CD1c-positive myeloid dendritic cell (primary cell): ENCODE measurements around the gene ZNF223.

ENCODE experiments used
- DNase-seq: peaks from one replicate; pipeline ENCODE4 v3.0.0-alpha.2; 2016; ENCODE audit errors: extremely low spot score

The ZNF223 gene

DNA sequence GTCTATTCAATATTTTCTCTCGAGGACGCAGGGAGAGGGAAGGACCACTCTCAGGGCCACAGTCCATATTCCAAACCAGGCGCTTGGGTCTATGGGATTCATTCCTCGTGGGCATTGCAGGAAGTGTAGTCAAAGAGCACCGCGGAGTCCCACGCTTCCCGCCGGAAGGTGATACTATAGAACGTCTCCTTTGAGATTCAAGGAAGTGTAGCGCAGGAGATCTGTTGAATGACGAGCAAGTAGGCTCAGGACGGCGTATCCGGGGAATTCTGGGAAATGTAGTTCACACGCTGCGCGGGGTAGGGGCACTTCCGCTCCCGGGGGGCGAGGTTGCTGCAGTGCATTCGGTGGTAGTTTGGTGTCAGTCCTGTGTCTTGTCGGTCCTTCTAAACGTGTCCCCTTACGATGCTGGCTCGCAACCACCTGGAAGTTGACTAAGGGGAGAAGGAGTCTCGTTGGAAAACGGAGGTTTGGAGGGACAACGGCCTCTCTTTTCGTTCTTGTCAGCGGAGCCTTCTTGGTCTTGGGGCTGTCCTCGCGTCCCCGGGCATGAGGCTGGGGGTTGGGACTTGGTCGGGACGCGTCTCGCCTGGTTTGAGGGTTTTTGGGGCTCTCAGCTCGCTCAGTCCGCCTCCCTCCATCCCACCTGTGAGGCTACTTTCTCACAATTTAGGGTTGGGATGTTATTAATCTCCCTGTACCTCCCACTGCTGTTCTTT lies 20.1 kb downstream of the ZNF223 start, which contains the start of gene ZNF284:
TSS of gene ZNF284 (plus strand) at position 336 of the 719 bp plus-strand sequence. CDS start 4,231 bp downstream, outside the sequence.
- peak; percentile 94 for DNase-seq

DNA sequence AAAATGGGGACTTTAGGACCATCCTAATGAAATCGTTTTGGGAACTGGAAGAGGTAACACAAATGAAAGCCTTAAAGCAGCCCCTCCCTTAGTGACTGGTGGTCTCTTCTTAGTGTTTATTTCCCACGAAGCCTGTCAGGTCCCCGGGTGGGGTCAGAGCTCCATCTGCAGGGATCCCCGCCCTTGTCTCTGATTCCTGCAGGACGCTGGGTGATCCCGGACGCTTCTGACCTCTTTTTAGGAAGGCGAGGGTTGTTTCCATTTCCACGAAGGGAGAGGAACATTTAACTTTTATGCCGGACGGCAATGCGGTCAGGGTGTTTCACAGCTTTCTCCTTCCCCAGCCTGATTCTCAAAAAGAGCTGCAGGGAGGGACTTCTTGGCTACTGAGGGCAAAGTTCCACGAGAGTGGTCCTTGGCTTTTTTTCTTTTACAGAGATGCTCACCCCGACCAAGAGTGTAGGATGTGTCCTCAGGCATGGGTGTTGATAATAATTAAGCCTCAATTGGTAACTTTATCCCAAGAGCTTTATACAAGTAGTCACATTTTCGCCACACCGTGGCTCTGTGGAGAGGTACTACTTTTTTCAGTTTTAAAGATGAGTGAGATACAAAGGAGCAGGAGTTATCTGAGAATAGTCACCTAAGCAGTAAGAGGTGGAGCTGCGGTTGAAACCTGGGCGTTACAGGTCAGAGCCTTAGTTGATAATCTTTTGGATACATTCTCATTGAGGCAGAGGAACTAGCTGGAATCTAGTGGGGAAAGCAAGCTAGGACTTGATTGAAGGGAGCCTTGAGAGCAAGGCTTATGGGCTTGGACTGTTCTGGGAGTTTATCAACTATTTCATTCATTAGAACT lies 20.9 kb downstream of the ZNF223 start:
- no peak for DNase-seq

DNA sequence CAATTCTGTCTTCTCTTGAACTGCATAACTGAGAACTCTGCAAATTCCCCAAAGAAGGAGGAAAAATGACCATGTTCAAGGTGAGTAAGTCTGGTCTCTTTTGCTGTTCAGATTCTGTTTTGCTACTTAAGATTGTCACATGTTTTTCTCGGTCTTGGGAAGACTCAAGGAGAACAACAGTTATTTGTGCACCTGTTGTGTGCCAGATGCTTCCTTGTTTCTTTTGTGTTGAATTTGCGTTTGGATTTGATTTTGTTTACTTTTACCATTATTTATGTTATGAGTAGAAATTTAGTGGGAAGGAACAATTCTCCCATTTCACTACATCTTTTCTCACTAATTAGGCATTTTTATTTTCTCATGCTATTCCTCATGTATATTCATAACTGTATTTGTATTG lies 24.5 kb downstream of the ZNF223 start:
- DNase-seq = no peak

DNA sequence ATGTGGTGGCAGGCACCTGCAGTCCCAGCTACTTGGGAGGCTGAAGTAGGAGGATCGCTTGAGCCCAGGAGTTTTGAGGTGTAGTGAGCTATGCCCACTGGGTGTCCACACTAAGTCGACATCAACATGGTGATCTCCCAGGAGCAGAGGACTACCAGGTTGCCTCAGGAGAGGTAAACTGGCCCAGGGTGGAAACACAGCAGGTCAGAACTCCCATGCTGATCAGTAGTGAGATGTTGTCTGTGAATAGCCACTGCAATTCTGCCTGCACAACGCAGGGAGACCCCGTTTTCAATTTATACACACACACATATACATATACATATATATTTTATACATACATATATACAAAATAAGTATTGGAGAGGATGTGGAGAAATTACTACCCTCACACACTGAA lies 40.3 kb downstream of the ZNF223 start:
- no peak for DNase-seq

DNA sequence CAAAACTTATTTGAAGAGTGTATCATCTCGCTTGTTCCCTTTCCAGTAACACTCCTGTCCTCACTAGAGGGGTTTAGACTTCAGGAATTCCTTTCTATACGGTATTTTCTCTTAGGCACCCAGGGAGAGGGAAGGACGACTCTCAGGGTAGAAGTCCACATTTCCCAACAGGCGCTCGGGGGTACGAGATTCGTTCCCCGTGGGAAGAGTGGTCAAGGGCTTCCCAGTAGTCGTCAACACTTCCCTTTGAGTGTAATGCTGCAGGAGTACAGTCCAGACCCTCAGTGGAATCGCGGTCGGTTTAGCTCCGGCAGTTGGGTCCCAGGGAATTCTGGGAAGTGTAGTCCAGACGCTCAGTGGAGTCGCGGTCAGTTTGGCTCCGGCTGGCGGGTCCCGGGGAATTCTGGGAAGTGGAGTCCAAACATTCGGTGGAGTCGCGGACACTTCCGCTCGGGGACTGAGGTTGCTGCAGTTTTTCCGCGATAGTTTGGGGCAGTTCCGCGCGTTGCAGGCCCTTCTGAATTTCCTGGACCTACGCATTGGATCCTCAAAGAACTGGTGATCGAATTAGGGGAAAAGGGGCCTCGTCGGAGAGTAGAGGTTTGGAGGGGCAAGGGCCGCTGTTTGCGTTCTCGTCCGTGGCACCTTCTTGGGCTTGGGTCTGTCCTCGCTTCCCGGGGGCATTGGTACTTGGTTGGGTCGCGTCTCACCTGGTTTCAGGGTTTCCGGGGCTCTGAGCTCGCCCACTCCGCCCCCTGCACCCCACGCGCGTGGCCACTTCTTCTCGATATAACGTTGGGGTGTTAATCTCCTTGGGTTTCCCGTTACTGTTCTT lies 42.3 kb downstream of the ZNF223 start, which contains the start of gene ZNF224:
TSS of gene ZNF224 (plus strand) at position 431 of the 835 bp plus-strand sequence. CDS start 3,513 bp downstream, outside the sequence.
- peak; percentile 94 for DNase-seq

DNA sequence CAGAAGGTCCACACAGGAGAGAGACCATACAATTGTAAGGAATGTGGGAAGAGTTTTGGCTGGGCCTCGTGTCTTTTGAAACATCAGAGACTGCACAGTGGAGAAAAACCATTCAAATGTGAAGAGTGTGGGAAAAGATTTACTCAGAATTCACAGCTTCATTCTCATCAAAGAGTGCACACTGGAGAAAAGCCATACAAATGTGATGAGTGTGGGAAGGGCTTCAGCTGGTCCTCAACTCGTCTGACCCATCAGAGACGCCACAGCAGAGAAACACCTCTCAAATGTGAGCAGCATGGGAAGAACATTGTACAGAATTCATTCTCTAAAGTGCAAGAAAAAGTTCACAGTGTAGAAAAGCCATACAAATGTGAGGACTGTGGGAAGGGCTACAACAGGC lies 55.9 kb downstream of the ZNF223 start:
- DNase-seq = no peak

DNA sequence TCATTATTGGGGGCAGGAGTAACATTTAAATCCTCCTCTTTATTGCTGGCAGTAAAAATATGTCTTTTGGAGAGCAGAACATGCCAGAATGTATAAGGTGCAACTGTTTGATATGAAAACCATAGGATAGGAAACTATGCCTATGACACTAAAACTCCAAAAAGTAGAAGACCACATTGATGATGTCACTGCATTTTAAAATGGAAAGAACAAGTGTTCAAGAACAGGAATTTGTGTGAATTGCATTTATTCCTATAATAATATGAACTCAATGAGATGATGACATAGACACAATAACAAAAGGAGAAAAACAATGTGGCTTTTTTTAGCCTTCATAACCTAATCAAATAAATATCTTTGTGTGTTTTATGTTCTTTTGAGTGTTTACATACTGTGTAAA lies 57.6 kb downstream of the ZNF223 start:
- no peak for DNase-seq

DNA sequence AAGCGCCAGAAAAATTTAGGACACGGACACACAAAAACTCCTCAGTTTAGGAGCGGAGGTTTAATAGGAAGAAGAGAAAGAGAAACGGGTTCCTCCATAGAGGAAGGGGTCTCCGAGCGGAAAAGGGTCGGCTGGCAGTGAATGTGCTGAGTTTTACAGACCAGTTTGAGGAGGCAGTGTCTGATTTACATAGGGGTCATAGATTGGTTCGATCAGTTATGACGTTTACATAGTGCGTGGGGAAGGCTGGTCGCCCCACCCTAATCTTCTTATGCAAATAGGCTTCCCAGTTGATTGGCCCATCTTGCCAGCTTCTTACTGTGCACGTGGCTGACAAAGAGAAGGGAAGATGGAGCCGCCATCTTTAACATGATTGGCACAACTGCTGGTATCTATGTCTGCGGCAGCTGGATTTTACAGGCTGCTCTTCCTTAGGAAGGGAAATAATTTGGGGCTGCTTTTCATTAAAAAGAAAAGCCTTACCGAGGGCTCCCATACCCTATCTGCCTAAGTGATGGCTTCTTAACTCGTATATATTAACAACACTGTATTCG lies 60.2 kb downstream of the ZNF223 start:
- DNase-seq = peak; percentile 47

DNA sequence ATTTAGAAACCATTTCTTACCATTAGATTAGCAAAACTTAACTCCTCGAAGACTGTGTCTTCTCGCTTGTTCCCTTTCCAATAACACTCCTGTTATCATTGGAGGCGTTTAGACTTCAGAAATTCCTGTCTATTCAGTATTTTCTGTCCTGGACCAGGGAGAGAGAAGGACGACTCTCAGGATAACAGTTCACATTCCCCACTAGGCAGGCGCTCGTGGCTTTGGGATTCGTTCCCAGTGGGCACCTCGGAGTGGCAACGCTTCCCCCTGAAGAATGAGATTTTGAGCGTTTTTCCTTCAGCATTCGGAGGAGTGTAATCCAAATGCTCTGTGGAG lies 60.9 kb downstream of the ZNF223 start:
- no peak for DNase-seq

DNA sequence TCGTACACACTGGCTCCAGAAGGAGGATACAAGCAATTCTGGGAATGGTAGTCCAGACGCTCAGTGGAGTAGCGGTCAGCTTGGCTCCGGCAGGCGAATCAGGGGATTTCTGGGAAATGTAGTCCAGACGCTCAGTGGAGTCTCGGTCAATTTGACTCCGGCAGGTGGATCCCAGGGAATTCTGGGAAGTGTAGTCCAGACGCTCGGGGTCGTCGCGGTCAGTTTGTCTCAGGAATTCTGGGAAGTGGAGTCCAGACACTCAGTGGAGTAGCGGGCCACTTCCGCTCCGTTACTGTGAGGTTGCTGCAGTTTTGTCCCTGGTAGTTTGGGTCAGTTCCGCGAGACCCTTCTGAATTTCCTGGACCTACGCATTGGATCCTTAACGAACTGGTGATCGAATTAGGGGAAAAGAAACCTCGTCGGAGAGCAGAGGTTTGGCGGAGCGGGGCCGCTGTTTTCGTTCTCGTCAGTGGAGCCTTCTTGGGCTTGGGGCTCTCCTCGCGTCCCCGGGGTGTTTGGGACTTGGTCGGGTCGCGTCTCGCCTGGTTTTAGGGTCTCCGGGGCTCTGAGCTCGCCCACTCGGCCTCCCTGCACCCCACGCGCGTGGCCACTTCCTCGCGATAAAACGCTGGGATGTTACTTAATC lies 61.4 kb downstream of the ZNF223 start, which contains the start of gene ZNF225:
TSS of gene ZNF225 (plus strand) at position 262 of the 646 bp plus-strand sequence. CDS start 2,429 bp downstream, outside the sequence.
- DNase-seq = peak; percentile 97

DNA sequence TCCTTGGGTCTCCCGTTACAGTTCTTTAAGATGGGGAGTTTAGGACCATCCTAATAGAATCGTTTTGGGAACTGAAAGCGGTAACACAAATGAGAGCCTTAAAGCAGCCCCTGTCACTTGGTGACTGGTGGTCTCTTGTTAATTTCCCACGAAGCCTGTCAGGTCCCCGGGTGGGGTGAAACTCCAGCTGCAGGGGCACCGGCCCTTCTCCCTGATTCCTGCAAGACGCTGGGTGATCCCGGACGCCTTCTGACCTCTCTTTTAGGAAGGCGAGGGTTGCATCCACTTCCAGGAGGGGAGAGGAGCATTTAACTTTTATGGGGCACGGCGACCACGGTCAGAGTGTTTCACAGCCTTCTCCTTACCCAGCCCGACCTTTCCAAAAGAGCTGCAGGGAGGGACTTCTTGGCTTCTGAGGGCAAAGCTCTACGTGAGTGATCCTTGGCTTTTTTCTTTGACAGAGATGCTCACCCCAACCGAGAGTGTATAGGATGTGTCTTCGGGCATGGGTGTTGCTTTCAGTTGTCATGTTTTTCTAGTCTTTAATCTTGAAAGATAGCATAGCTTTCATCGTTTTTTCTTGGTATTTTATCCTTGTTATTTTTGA lies 62.1 kb downstream of the ZNF223 start:
- DNase-seq = no peak
